GM06990 (cell line): Measurements from ENCODE around the gene ACAA1.

Experiments used
- DNase-seq: peaks from one replicate; pipeline ENCODE4 v3.0.0-alpha.2; 2011; ENCODE audit not compliant: insufficient read length; ENCODE audit errors: extremely low read depth
- H3K27me3 ChIP-seq: replicated peaks from 2 replicates; pipeline ENCODE4 v1.6.0; 2011; ENCODE audit warnings: low read length; ENCODE audit not compliant: control insufficient read depth, insufficient read depth
- H3K36me3 ChIP-seq: 2 replicates; pipeline ENCODE4 v1.5.1; 2011; ENCODE audit warnings: low read length; ENCODE audit not compliant: control insufficient read depth, insufficient read depth
- H3K4me3 ChIP-seq: replicated peaks from 2 replicates; pipeline ENCODE4 v1.5.1; 2011; ENCODE audit warnings: low read depth, mild to moderate bottlenecking, control low read depth, low read length
- TF ChIP-seq, protein P1 (sequence below): IDR thresholded peaks from 2 replicates; pipeline ENCODE4 v1.5.1; 2011; ENCODE audit warnings: low read length, control low read depth, mild to moderate bottlenecking, inconsistent platforms; ENCODE audit not compliant: insufficient read depth, poor library complexity, severe bottlenecking

The ACAA1 gene

DNA sequence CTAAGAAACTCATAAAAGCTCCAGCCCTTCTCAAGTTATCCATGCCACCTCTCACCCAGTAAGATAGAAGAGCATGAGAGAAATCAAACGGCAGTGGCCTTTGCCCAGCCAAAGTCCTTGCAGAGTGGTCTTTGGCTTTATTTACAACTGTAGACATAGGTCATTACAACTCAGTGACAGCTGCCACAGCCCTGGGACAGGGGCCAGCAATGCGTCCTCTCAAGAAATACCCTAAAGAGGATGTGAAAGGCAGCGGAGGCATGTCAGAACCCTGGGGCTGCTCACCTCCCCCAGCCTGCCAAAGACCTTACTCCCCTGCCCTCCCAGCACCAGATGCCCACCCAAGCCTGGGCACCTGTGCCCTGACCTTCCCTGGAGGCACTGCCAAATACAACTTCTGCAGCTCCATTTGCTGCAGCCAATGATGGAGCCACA, 6.3 kb downstream of the ACAA1 start:
- Histone ChIP-seq H3K36me3 (peaks cover 39% of the 10 kb centered on the region), H3K27me3 (no peaks in the 10 kb centered on the region), H3K4me3 (no peak overlapping the region)
- no peak for DNase-seq
- TF ChIP-seq, protein P1, sequence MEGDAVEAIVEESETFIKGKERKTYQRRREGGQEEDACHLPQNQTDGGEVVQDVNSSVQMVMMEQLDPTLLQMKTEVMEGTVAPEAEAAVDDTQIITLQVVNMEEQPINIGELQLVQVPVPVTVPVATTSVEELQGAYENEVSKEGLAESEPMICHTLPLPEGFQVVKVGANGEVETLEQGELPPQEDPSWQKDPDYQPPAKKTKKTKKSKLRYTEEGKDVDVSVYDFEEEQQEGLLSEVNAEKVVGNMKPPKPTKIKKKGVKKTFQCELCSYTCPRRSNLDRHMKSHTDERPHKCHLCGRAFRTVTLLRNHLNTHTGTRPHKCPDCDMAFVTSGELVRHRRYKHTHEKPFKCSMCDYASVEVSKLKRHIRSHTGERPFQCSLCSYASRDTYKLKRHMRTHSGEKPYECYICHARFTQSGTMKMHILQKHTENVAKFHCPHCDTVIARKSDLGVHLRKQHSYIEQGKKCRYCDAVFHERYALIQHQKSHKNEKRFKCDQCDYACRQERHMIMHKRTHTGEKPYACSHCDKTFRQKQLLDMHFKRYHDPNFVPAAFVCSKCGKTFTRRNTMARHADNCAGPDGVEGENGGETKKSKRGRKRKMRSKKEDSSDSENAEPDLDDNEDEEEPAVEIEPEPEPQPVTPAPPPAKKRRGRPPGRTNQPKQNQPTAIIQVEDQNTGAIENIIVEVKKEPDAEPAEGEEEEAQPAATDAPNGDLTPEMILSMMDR: no peak

DNA sequence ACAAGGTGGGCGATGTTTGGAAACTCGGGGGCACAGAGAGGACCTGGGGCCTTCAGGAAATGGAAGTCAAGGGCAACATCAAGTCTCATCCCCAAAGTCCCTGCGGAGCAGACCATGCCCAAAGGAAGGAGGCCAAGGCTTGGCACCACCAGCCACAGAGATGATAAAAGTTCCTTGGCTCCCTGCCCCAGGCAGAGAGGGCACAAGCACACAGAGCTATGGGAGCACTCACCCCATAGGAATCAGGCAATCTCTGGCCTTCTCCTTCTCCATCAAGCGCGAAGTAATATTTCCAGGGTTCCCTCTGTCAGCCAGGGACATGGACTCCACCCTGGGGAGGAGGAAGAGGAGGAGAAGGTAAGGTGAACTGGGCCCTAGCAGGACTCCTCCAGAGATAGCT, 7.9 kb downstream of the ACAA1 start:
- Histone ChIP-seq H3K36me3 (peaks cover 43% of the 10 kb centered on the region), H3K27me3 (no peaks in the 10 kb centered on the region), H3K4me3 (no peak overlapping the region)
- TF ChIP-seq, protein P1: no peak
- no peak for DNase-seq

DNA sequence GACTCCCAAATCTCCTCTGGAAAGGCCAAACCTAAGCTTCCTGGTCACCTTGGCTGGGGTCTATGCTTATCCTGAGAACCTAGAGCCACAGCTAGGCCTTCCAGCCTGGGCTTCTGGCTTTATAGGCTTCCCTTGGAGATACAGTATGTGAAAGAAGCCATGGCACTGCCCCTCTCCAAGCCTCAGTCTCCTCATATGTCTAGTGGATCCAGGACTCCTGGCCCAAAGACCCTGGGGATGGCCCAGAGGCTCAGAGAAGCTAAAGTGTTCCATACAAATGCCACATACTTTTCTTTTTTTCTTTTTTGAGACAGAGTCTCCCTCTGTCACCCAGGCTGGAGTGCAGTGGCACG, 8.6 kb downstream of the ACAA1 start:
- TF ChIP-seq, protein P1: no peak
- Histone ChIP-seq H3K27me3 (no peaks in the 10 kb centered on the region), H3K36me3 (peaks cover 38% of the 10 kb centered on the region), H3K4me3 (no peak overlapping the region)
- no peak for DNase-seq

DNA sequence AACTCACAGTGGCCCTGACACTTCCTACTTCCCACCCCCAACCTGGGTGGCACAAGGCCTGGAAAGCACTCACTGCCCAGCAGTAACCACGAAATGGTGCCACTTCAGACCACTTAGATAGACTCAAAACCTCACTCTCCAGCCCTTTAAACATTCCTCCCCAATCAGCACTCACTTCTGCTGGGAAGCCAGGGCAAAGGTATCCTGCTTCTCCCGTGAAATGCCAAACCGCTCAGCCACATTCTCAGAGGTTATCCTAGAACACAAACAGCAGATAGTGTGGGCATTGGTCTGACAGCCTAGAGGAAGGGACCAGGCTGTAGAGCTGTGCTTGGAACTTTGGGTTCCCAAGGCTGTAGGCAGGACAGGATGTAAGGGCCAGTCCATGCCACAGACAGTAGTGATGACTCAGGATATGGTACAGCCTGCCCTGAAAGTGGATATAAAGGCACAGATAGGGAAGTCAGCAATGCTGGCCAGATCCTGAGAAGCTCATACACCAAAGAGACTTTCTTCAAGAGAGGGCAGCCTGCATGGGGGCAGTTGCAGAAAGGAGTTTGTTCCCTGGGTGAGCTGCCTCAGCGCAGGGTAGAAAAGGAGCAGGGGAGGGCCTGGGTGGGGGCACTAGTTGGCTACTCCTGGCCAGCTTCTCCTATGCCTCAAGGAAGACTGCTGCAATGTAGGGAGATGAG, 9.2 kb downstream of the ACAA1 start:
- TF ChIP-seq, protein P1: no peak
- H3K4me3 ChIP-seq: no peak overlapping the region
- no peaks in the 10 kb centered on the region for H3K27me3 ChIP-seq
- DNase-seq: no peak
- peaks cover 41% of the 10 kb centered on the region for H3K36me3 ChIP-seq

DNA sequence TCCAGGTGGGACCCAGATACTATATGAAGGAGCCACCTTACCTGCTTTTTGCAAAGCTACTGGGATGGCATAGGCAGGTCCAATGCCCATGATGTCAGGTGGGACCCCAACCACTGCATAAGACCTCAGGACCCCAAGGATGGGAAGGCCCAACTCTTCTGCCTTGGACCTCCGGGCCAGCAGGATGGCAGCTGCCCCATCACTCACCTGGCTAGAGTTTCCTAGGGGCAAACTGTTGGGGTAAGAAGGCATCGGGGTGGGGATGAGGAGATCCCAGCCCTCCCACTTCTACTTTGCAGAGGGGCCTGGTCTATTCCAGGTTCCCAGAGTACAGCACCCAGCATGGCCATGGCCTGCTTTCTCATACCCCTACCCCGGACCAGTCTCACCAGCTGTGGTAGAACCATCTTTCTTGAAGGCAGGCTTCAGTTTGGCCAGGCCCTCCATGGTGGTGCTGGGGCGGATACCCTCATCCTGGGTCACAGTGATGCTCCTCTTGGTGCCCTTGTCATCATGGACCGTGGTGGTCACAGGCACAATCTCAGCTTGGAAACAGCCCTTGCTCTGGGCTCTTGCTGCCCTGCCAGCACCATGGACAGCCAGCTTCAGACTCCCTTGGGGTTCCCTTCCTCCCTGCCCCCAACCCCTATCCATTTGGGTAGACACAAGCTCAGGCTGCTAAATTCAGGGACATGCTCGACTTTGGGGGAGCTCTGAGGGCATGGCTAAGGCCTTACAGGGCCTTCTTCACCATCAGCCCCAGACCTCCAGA, 10.6 kb downstream of the ACAA1 start:
- no peak for DNase-seq
- H3K36me3 ChIP-seq: peaks cover 46% of the 10 kb centered on the region
- no peak overlapping the region for H3K4me3 ChIP-seq
- no peaks in the 10 kb centered on the region for H3K27me3 ChIP-seq
- TF ChIP-seq, protein P1: no peak
